Left lobe of liver (tissue), 2 donors: Measurements from ENCODE around the gene YJU2. TPM values are rescaled to one million over a fixed set of nuclear protein-coding genes. Genes with fewer than 3 reads are reported as not detected.
"Not testable (repeated sequence)": the region's sequence is repeated elsewhere in the genome, so short reads cannot be mapped to it uniquely, and the experiment has no call there.

Experiments
- ATAC-seq: fragments of 200-7000 bp; cut with Tn5 transposase; one replicate; pipeline ENCODE4 v1.9.1; 2020; ENCODE audit warnings: mild to moderate bottlenecking, moderate library complexity
- DNase-seq: peaks from one replicate; pipeline ENCODE4 v3.0.0-alpha.2; 2020; ENCODE audit warnings: low spot score
- total RNA-seq: library from RNA; stranded (reverse); gene quantifications from one replicate; pipeline ENCODE4 v1.2.1, GENCODE V29; 2021
- donor health status: DM: no; HTN: no; CAD: no; lungs with moderate emphysema.
- donor health status: DM: no; HTN: yes; CAD: no.

YJU2 gene
- total RNA-seq, 1 donor from 2014 or later: 8.1 TPM

DNA sequence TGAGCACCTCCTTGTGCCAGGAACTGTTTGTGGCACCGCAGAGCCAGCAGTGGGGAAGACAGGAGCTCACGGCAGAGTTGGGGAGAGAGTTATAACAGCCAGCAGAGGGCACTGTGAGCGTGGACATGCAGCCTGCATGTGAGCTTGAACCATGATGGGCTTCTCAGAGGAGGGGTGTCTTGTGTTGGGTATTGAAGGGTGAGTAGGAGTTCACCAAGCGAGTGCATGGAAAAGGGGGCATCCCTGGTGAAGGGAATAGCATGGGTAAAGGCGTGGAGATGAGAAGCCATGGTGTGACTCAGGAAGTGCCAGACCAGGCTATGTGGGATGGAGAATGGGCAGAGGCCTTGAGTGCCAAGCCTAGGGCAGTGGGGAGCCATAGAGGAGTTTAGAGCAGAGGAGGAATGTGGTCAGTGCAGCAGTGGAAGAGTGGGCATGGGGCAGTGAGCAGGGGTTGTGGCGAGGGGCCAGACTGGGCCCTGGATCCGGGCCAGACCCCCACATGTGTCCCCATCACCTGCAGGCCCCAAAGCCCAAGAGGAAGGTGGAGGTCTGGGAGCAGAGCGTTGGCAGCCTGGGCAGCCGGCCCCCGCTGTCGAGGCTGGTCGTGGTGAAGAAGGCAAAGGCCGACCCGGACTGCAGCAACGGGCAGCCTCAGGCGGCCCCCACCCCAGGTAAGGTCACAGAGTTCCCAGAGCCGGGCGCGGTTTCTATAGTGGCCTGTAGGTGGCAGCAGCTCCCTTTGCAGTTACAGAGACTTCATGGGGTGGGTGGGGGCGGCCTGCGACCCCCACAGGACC lies 20.4 kb downstream of the YJU2 start:
- peak; percentile 76 for DNase-seq
- ATAC-seq: peak; percentile 70

DNA sequence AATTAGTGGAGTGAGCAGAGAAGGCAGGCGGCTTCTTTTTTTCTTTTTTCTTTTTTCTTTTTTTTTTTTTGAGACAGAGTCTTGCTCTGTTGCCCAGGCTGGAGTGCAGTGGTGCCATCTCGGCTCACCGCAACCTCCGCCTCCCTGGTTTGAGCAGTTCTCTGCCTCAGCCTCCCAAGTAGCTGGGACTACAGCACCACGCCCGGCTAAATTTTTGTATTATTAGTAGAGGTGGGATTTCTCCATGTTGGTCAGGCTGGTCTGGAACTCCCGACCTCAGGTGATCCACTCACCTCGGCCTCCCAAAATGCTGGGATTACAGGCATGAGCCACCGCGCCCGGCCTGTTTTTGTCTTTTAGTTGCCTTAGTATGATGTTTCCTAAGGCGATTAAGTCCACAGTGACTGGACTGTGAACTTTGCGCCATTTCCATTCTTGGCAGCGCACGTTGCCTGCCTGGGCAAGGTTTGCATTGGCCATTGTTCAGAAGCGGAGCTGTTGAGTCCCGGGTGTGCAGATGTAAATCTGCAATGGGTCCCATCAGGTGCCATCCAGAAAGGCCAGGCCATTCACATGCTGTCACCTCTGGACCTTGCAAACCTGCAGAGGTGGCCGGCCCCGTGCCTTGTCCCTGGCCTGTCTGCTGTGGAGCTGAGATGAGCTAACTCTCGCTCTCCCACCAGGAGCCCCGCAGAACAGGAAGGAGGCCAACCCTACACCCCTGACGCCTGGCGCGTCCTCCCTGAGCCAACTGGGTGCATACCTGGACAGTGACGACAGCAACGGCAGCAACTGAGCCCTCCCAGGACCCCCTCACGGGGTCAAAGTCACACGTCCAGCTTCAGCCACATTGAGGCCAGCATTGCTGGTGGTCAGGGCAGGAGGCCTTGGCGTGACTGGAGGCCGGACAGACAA lies 21.3 kb downstream of the YJU2 start:
- DNase-seq: peak; percentile 96
- ATAC-seq: peak; percentile 82

DNA sequence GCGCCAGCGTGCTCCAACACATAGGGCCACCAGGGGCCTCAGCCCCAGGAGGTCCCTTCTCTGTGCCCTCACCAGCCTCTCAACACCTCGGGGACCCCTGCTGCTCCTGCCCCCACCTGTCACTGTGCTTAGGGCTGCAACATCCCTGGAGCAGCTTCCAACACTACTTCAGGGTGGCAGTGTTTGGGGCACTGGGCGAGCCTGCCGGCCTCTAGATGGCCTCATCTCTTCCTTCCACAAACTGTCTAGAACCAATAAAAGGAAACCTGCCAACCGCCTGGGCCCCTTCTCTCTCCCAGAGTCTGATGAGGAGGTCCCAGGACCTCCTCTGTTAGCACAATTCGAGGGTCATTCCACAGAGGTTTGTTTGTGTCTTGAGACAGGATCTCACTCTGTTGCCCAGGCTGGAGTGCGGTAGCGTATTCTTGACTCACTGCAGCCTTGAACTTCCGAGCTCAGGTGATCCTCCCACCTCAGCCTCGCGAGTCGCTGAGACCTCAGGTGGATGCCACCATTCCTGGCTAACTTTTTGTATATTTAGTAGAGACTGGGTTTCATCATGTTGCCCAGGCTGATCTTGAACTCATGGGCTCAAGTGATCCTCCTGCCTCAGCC lies 22.0 kb downstream of the YJU2 start:
- ATAC-seq: peak; percentile 53
- no peak for DNase-seq

GRCh38 chr19:4272894-4273293 lies 26.0 kb downstream of the YJU2 start:
- no peak for ATAC-seq
- DNase-seq: no peak

DNA sequence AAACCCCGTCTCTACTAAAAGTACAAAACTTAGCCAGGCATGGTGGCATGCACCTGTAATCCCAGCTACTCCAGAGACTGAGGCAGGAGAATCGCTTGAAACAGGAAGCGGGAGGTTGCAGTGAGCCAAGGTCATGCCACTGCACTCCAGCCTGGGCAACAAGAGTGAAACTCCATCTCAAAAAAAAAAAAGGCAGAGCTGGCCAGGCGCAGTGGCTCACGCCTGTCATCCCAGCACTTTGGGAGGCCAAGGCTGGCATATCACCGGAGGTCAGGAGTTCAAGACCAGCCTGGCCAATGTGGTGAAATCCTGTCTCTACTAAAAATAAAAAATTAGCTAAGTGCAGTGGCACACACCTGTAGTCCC lies 27.4 kb downstream of the YJU2 start:
- not testable (repeated sequence) for DNase-seq
- ATAC-seq: peak; percentile 65

DNA sequence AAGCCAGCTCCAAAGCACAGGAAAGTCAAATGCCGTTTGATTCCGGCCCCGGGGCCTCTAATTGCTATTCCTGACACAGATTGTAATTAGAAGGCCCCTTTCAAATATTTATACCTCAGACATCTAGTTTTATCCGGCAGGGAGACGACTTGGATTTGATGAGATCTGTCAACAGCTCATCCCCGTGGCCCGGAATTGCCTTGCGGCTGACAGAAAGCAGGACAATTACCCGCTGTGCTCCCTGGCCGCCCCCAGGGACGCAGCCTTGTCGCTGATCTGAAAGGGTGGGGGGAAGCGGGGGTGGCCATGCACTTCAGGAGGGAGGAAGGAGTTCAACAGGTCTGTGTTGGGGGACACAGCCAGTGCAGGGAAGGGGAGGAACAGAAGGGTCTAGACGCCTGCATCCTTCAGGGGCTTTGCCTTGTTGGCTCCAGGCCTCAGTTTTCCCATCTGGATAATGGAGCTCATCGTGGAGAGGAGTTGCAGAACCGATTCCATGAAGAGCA lies 30.4 kb downstream of the YJU2 start:
- no peak for ATAC-seq
- no peak for DNase-seq

- DNase-seq: no peak
- no peak for ATAC-seq
Observed at GRCh38 chr19:4278010-4278409, 31.1 kb downstream of the YJU2 start.

DNA sequence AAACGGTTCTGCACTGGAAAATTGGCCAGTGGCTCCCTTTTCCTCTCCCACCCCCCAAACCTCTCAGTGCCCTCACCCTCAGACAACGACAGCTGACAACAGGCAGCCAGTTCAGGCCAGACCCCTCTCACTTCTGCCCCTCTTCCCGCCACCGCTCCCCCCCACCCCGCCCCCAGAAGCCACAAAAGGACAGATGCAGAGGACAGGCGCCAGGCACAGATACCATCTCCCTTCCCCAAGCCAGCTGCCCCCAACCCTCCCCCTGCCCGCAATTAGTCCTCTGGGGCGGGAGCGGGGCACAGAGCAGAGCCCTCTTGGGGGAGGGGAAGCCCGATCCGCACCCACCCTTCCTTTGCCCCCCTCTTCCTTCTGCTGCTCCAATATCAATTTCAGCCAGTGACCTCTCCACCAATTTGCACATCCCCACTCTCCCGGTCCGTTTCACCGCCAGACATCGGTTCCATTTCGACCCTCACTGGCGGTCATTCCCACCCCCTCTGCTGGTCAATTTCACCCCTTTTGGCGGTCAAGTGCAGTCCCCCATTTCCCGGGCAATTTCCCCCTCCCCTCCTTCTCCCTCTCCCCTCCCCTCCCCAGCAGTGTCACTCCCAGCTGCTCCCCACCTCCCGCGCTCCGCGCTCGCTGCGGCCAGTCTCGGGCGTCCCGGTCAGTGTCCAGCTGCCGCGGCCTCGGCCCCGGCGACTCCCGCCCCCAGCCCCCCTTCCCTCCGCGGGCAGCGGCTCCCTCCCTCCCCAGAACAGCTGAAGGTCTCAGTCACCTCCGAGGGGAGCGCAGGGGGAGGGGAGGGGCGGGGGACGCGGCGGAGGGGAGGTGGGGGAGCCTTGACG lies 31.8 kb downstream of the YJU2 start, which contains the start of gene SHD:
Gene SHD, plus strand, starts transcription at position 848 of the 848 bp plus-strand sequence. CDS start 798 bp downstream, outside the sequence.
- ATAC-seq (peak; percentile 60), DNase-seq (no peak)

GRCh38 chr19:4279267-4279529 lies 32.3 kb downstream of the YJU2 start:
- no peak for ATAC-seq
- DNase-seq: no peak

GRCh38 chr19:4279530-4280422 lies 32.9 kb downstream of the YJU2 start:
- ATAC-seq (no peak), DNase-seq (no peak)

DNA sequence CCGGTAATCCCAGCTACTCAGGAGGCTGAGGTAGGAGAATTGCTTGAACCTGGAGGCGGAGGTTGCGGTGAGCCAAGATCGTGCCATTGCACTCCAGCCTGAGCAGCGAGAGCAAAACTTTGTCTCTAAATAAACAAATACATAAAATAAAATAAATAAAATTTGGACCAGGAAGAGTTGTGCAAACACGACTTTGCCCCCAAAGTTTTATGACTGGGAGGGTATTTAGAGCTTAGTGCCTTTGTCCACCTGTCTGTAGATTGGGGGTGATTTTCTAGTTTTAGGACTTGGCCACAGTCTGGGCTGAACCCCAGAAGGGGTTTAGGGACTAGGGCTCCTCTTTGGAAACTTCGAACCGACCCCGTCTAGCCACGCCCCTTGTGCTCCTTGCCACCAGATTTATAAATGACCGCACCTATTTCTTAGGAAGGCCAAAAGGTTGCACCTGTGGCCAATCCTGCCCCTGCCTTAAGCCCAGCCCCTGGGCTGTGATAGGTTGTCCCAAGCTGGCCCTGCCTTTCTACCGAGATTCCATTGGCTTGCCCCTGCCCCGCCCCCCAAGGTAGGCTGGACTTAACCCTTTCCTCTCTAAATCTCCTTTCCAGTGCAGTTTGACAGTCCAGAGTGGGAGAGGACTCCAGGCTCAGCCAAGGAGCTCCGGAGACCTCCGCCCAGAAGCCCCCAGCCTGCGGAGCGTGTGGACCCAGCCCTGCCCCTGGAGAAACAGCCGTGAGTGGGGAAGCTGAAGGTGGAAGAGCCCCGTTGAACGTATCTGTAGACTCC lies 37.5 kb downstream of the YJU2 start:
- peak; percentile 98 for ATAC-seq
- peak; percentile 92 for DNase-seq

DNA sequence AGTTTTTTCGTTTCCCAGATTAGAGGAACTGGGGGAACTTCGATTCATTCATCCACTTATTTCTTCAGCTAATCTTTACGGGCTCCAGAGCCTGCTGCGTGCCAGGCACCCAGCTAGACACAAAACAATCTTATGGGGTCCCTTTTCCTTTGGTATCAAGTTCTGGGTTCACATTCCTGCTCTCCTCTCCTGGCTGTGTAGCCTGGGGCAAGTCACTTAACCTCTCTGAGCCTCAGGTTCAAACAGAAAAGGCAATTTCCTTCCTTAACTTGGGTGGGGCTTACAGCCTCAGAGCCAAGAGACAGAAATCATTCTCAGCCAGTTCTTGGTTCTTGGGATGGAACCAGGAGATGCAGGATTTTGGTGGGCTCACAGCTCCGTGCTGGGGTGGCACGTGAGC lies 38.1 kb downstream of the YJU2 start:
- ATAC-seq (no peak), DNase-seq (no peak)

GRCh38 chr19:4286141-4286540 lies 39.3 kb downstream of the YJU2 start:
- not testable (repeated sequence) for DNase-seq, ATAC-seq

DNA sequence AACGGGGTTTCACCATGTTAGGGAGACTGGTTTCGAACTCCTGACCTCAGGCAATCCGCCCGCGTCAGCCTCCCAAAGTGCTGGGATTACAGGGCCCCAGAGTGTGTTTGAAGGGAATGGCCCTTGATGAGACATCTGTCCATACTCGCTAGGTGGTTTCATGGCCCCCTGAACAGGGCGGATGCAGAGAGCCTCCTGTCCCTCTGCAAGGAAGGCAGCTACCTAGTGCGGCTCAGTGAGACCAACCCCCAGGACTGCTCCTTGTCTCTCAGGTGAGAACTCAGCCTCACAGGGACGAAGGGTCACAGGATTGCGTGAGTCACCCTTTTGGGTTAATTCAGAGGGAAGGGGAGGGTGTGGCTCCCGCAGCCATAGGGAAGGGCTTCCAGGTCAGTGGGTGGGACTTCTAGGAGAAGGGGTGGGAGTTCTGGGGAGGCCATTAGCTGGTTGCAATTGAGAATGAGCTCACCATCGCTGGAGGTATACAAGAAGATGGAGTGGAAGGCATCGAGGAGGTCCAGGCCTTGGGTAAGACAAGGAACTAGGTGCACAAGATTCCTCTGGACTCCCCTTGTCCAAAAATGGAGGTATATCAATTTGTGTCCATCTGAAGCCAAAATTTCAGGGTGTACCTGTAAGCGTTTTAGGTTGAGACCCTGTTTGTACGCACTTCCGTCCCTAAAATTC lies 41.4 kb downstream of the YJU2 start:
- ATAC-seq (no peak), DNase-seq (no peak)

DNA sequence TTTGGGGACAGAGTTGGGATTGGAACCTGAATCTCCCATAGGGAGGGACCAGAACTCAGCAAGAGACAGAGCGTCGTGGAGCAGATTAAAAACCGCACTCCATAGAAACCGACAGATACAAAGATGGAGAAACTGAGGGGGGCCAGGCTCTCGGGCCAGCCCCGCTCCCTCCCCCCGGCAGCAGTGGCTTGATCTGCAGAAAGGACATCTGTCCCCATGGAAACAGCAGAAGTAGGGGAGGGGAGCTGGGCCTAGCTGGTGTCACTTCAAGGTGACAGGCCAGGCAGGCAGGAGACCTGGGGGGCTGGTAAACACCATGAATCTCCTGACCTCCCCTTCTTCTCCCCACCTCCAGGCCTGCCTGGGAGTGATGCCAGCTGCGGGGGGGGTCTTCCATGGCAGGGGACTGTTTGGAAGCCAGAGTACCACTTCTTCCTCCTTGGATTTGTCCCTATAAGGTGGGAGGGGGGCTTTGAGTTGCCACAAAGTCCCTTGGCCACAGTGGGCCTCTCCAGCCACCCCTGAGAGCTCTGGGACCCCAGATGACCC lies 44.4 kb downstream of the YJU2 start:
- ATAC-seq (no peak), DNase-seq (no peak)

- ATAC-seq (no peak), DNase-seq (no peak)
Observed at GRCh38 chr19:4292515-4292914, 45.6 kb downstream of the YJU2 start.

- ATAC-seq (no peak), DNase-seq (no peak)
Observed at GRCh38 chr19:4294389-4294788, 47.5 kb downstream of the YJU2 start.
